GM18517 (cell line): ENCODE results near the gene UBE2O.

ENCODE experiments used
- ATAC-seq: cut with Tn5 transposase; IDR thresholded peaks from one replicate; pipeline ENCODE4 v1.9.1; 2021; ENCODE audit warnings: mild to moderate bottlenecking, moderate library complexity; ENCODE audit not compliant: unreplicated experiment

UBE2O gene

GRCh38 chr17:76487451-76488192 is 34.7 kb upstream of the UBE2O start:
- ATAC-seq = no peak

DNA sequence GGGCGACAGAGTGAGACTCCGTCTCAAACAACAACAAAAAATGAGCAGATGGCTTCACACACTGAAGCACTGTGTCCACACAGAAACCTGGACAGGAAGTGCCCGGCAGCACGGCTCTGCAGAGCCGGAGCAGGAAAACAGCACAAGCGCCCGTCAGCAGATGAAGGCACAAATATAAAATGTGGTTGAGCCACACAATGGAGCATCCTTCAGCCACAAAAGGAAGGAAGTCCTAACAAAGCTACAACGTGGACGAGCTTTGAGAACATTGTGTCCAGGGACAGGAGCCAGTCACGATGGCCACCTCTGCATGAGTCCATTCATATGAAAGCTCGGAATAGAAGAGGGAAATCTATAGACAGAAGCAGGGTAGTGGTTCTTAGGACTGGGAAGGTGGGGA is 32.6 kb upstream of the UBE2O start:
- ATAC-seq = no peak

GRCh38 chr17:76484228-76484725 is 31.3 kb upstream of the UBE2O start:
- ATAC-seq = no peak

GRCh38 chr17:76481071-76481655 is 28.2 kb upstream of the UBE2O start:
- ATAC-seq = peak; percentile 60

GRCh38 chr17:76480632-76481031 is 27.7 kb upstream of the UBE2O start:
- ATAC-seq = no peak

DNA sequence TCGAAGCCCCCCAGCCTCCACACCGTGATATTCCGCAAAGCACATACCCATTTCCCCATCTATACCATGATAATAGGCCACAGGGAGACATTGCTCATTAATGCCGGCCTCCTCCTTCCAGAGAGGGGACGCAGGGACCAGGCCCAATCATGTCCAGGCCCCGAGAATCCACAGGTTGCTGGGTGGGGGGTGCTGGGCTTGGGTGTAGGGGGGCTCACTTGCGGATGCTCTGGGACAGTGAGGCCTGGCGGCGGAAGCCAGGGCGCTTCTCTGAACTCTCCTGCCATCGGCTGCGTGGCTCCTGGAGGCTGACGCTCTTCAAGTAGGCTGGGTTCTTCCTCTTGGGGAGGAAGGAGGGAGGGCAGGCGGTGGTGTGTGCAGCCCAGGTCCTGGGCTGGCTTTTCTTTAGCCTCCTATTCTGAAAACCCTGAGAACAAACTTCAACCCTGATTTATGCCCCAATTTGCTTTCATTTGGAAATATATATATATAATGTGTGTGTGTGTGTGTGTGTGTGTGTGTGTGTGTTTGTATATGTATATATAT is 26.6 kb upstream of the UBE2O start:
- no peak for ATAC-seq

- ATAC-seq = no peak
Measured at GRCh38 chr17:76478730-76479514, 26.0 kb upstream of the UBE2O start.

GRCh38 chr17:76478097-76478496 is 25.1 kb upstream of the UBE2O start:
- no peak for ATAC-seq

- no peak for ATAC-seq
Measured at GRCh38 chr17:76477576-76477975, 24.6 kb upstream of the UBE2O start.

DNA sequence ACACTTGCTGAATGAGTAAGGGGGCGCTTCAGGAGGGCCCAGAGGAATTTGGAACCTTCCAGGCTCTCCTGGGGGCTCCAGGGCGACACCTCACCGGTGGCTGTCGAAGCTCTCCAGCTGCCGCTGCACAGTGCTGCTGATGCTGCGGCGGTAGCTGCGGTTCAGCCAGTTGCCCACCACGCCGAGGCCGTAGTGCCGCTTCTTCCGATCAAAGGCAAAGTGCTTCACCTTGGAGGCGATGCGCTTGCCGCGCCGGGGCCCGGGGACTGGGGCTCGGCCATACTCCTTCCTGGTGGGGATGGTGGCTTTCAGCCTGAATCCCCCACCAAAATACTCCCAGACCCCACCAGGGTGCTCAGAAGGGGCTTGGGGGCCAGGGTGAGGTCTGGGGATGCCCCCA is 23.8 kb upstream of the UBE2O start:
- ATAC-seq = no peak

- no peak for ATAC-seq
Measured at GRCh38 chr17:76475302-76475701, 22.4 kb upstream of the UBE2O start.

DNA sequence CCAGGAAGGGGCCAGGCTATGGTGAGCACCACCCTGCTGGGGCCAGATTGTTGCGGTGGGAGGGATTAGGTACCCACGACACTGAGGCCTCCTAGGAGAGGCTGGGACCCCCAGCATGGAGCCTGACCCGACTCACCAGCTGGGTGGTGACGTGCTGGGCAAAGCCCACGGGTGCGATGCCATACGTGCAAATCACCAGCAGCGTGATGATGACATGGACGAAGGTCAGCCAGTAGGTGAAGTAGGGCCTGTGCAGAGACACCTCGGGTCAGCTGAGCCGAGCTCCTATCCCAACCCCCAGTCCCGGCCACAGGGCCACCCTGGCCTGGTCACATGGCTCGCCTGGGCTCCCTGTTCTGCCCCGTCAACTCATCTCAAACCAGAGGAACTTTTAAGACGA is 21.9 kb upstream of the UBE2O start:
- no peak for ATAC-seq

DNA sequence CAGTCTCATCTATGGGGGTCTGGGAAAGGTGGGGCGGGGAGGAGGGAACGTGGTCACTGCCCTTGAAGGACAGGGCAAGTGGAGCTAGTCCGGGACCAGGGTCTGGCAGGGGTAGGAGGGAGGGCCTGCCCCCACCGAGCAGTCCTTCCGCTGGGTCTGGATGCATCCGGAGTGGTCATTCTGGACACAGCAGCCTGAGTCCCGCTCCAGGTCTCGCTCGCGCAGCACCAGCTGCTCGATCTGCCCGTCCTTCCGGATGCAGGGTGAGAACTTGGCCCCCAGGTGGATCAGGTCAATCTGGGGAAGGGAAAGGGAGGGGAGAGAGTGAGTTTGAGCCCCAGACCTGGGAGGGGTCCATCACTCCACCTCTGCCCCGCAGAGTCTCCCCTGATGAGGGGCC is 21.3 kb upstream of the UBE2O start:
- ATAC-seq = no peak

GRCh38 chr17:76473541-76473985 is 20.6 kb upstream of the UBE2O start:
- ATAC-seq = no peak

- ATAC-seq = no peak
Measured at GRCh38 chr17:76472726-76473125, 19.8 kb upstream of the UBE2O start.

- ATAC-seq = no peak
Measured at GRCh38 chr17:76472258-76472645, 19.3 kb upstream of the UBE2O start.

GRCh38 chr17:76471498-76472257 is 18.7 kb upstream of the UBE2O start:
- no peak for ATAC-seq

DNA sequence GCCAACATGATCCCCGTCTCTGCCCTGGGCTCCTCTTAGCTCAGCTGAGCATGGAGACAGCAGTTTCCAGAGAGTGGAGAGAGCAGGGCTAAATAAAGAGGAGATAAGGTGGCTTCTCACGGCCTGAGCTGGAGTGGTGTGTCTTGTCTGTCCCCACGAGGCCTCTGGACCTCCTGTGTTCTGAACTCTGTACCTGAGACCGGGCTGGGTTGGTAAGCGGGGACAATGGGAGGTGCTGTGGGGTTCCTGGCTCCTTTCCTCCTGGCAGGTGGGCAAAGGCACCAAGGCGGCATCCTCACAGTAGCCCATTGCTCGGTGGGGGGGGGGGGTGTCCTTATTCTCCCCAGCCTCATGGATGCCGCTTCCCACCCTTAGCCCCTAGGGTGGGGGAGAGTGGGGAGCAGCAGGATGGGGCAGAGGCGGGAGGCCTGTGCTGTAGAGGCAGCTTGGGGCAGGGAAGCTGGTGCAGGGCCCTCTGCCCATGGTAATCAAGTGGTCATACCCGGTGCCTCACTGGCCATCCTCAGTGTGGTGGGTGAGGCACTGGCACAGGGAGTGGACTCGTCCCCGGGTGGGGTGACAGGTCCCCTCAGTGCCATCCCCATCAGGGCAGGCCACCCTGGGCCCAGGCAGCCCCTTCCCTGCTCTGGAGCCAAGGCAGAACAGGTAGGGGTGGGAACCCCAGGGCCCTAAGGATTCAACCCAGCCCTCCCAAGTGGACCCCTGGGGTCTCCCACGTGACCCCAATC is 17.2 kb upstream of the UBE2O start:
- ATAC-seq = no peak

DNA sequence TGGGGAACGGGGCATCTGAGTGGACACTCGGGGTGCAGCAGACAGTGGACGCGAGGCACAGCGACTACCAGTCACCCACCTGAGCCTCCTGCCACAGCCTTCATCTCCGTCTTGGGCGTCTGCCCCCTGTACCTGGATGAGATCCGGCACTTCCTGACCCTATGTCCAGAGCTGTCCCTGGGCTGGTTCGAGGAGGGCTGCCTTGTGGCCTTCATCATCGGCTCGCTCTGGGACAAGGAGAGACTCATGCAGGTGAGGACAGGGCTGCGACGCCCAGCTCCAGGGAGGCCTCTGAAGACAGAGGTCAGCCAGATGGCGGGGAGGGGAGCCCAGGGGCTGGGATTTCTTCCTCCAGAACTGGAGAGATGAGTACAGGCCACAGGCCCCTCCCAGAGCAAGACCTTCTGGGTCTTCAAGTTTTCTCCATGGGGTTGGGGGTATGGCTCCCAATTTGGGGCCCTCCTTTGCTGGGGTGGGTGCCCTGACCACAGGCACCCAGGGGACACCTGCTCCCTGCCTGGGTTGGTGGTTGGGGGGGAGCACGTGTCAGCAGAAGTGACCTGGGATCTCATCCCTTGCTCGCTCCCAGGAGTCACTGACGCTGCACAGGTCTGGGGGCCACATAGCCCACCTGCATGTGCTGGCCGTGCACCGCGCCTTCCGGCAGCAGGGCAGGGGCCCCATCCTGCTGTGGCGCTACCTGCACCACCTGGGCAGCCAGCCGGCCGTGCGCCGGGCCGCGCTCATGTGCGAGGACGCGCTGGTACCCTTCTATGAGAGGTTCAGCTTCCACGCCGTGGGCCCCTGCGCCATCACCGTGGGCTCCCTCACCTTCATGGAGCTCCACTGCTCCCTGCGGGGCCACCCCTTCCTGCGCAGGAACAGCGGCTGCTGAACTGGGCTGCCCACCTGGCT is 16.4 kb upstream of the UBE2O start:
- no peak for ATAC-seq
